BLaER1 (cell line): ENCODE measurements around the gene MINDY4.
A peak's percentile ranks its signal among the peaks of the same experiment; 100 is the strongest.

Experiments
- H3K27ac ChIP-seq: shearing (Covaris generic); formaldehyde crosslinking; 2 replicates; pipeline ENCODE4 v1.8.1; 2022
- H3K27me3 ChIP-seq: shearing (Covaris generic); formaldehyde crosslinking; 2 replicates; pipeline ENCODE4 v1.8.1; 2022
- H3K36me3 ChIP-seq: shearing (Covaris generic); formaldehyde crosslinking; 2 replicates; pipeline ENCODE4 v1.8.1; 2022
- H3K4me1 ChIP-seq: shearing (Covaris generic); formaldehyde crosslinking; 2 replicates; pipeline ENCODE4 v1.8.1; 2022
- H3K4me2 ChIP-seq: shearing (Covaris generic); formaldehyde crosslinking; 2 replicates; pipeline ENCODE4 v1.8.1; 2022
- H3K4me3 ChIP-seq: shearing (Covaris generic); formaldehyde crosslinking; 2 replicates; pipeline ENCODE4 v1.8.1; 2022
- H3K9ac ChIP-seq: shearing (Covaris generic); formaldehyde crosslinking; 2 replicates; pipeline ENCODE4 v1.8.1; 2022
- H3K9me3 ChIP-seq: shearing (Covaris generic); formaldehyde crosslinking; 2 replicates; pipeline ENCODE4 v1.8.1; 2022
- H4K20me1 ChIP-seq: shearing (Covaris generic); formaldehyde crosslinking; 2 replicates; pipeline ENCODE4 v1.8.1; 2022
- Cebpa-rat ChIP-seq: shearing (Covaris generic); IDR thresholded peaks from 2 replicates; pipeline ENCODE4 v1.8.1; 2022

Gene MINDY4

DNA sequence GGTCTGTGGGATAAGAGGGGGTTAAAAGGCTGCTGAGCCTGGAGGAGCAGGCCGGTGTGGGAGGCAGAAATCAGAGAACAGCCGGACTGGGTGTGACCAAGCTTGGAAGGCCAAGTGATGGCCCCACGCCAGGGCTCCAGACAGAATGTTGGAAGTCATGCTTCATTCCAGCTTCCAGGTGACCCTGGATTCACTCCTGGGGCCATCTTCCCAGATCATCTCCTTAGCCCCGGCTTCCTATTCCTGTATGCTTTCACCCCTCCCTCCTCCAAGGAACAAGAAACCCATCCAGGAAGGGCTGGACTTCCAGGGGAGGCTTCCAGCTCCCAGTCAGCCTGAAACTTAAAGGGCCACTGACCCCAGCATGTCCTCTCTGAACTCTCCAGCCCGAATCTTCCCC lies 18.2 kb upstream of the MINDY4 start:
- H4K20me1 ChIP-seq, result no peaks in the 10 kb centered on the region
- no peak overlapping the region for H3K4me3 ChIP-seq
- no peaks in the 10 kb centered on the region for H3K36me3 ChIP-seq
- no peaks in the 10 kb centered on the region for H3K27me3 ChIP-seq
- no peaks in the 10 kb centered on the region for H3K4me1 ChIP-seq
- H3K9me3 ChIP-seq, result peaks cover 10% of the 10 kb centered on the region; the same call in 1 of the 2 replicates
- no peak overlapping the region for H3K4me2 ChIP-seq
- no peak overlapping the region for H3K27ac ChIP-seq
- TF ChIP-seq Cebpa-rat, result no peak
- H3K9ac ChIP-seq, result no peak overlapping the region

DNA sequence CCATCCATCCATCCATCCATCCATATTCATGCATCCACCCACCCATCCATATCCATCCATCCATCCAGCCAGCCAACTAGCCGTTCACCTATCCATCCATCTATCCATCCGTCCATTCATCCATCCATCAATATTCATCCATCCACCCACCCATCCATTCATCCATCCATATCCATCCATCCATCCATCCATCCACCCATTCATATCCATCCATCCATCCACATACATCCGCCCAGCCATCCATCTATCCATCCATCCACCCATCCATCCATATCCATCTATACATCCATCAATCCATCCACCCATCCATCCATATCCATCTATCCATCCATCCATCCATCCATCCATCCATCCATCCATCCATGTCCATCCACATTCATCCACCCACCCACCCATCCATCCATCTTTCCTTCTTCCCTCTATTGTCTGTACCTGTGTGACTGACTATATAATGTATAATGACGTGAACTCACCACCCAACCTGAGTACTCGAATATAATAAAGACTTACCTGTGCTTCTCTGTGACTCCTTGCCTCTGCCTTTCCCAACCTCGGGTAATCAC lies 16.8 kb upstream of the MINDY4 start:
- Histone ChIP-seq H3K36me3 (no peaks in the 10 kb centered on the region), H4K20me1 (no peaks in the 10 kb centered on the region), H3K4me2 (no peak overlapping the region), H3K27ac (no peak overlapping the region), H3K9ac (no peak overlapping the region), H3K27me3 (no peaks in the 10 kb centered on the region), H3K4me1 (no peaks in the 10 kb centered on the region), H3K4me3 (no peak overlapping the region), H3K9me3 (peaks cover 12% of the 10 kb centered on the region; the same call in 1 of the 2 replicates)
- TF ChIP-seq Cebpa-rat, result no peak

DNA sequence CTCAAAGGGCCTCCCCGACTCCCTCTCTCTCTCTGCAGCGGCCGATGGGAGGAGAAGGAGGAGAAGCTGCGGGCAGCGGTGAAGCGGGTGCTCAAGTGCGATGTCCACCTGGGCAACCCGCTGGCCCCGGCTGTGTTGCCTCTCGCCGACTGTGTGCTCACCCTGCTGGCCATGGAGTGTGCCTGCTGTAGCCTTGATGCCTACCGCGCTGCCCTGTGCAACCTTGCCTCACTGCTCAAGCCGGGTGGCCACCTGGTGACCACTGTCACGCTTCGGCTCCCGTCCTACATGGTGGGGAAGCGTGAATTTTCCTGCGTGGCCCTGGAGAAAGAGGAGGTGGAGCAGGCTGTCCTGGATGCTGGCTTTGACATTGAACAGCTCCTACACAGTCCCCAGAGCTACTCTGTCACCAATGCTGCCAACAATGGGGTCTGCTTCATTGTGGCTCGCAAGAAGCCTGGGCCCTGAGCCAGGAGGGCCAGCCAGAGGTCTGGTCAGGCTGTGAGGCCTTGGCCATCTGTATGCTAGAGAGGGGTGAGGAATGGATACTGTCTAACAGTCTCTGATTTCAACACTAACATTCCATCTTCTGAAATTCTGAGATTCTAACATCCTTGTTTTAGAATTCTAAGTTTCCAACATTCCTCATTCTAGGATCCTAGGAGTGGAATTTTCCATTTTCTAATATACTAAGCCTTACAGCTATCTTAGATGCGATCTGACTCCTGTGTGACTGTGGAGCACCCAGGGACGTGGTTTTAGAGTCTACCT lies 15.6 kb upstream of the MINDY4 start:
- H3K9ac ChIP-seq, result no peak overlapping the region
- no peaks in the 10 kb centered on the region for H3K36me3 ChIP-seq
- H3K4me1 ChIP-seq, result no peaks in the 10 kb centered on the region
- H3K9me3 ChIP-seq, result peaks cover 12% of the 10 kb centered on the region; the same call in 1 of the 2 replicates
- H3K27me3 ChIP-seq, result no peaks in the 10 kb centered on the region
- no peak overlapping the region for H3K4me2 ChIP-seq
- H3K27ac ChIP-seq, result no peak overlapping the region
- TF ChIP-seq Cebpa-rat, result no peak
- no peaks in the 10 kb centered on the region for H4K20me1 ChIP-seq
- H3K4me3 ChIP-seq, result no peak overlapping the region

DNA sequence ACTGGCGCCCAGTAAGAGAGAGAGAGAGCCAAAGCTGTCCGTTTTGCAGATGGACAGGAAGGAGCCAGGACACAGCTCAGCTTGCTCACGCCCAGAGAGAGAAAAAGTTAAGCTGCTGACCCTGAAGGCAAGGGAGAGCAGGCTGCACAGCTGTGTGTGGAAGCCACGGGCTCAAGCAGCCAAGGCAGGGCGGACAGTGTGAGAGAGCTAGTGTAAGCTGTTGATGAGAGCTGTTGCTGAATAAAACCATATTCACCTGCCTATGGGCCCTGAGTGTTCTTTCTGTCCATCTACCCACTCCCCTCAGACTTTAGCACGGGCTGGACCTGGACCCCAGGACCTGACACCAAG lies 13.9 kb upstream of the MINDY4 start:
- Histone ChIP-seq H3K4me2 (no peak overlapping the region), H3K9me3 (0 out of 2 replicates have a peak, but pooled peaks cover 8% of the 10 kb centered on the region), H3K36me3 (no peaks in the 10 kb centered on the region), H3K9ac (no peak overlapping the region), H3K27me3 (no peaks in the 10 kb centered on the region), H3K4me3 (no peak overlapping the region), H4K20me1 (no peaks in the 10 kb centered on the region), H3K27ac (no peak overlapping the region), H3K4me1 (no peaks in the 10 kb centered on the region)
- TF ChIP-seq Cebpa-rat, result no peak

DNA sequence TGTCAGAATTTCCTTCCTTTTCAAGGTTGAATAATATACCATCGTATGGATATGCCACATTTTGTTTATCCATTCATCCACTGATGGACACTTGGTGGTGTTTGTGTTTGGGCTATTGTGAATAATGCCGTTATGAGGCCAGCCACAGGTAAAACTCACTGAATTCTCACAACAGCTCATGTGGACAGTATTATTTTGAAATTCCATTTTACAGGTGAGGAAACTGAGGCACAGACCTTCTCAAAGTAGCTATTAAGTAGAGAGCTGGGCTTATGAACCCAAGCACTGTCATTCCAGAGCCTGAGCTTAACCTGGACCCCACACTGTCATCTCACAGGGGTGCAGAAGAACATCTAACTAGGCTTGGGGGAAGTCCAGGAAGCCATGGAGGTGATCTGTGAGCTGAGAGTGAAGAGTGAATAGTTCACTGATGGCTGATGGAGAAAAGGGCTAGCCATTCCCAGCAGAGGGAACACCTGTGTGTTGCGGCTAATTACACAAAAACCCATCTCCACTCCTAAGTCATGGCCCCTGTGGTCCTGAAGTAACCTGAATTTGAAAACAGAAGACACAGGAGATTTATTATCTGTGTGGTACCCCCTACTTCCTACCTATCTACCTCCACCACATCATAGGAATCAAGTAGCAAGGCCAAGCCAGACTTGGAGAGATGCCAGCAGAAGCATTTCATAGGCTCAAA lies 10.6 kb upstream of the MINDY4 start:
- no peak overlapping the region for H3K9ac ChIP-seq
- no peak for TF ChIP-seq Cebpa-rat
- H4K20me1 ChIP-seq, result no peaks in the 10 kb centered on the region
- no peak overlapping the region for H3K27ac ChIP-seq
- H3K36me3 ChIP-seq, result no peaks in the 10 kb centered on the region
- H3K27me3 ChIP-seq, result no peaks in the 10 kb centered on the region
- H3K9me3 ChIP-seq, result 0 out of 2 replicates have a peak, but pooled peaks cover 8% of the 10 kb centered on the region
- H3K4me2 ChIP-seq, result no peak overlapping the region
- peaks cover 15% of the 10 kb centered on the region for H3K4me1 ChIP-seq
- no peak overlapping the region for H3K4me3 ChIP-seq

DNA sequence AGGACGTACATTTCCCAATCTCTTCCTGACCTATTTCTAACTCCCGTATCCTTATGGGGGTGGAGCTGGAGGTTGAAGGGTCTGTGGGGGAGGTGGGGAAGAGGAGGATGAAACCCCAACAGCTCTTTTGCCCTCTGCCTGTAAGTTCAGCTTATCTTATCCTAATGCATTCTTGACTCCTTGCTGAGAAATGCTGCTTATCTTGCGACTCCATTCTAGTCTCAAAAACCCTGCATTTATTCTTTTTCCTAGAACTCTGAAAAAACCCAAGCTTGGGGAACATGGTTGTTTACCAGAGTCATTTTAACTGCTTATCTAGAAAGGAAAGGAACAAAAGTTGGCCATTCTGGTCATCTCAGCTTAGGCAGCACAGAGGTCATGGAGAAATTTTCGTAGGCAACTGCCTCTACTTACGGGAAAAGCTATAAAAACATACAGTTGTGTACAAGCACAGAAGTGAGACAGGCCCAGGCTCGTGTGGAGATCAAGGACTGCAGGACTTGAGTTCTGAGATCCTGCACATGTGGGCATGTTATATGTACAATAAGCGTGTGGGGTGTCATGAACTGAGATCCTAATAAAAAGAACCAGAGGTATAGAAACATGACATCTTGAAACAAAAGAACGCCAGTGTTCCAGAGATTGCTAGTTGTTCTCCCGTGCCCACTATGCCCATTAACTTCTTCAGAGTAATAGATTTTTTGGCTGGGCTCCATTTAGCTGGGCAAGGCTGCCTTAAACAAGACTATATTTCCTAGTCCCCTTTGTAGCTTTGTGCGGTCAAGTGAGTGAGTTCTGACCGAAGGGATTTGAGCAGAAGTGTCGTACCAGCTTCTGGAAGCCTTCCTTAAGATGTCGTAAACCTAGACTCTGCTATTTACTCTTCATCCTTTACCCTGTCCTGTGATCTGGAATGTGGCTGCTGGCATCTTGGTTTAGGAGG lies 9.7 kb upstream of the MINDY4 start:
- H3K27me3 ChIP-seq, result no peaks in the 10 kb centered on the region

DNA sequence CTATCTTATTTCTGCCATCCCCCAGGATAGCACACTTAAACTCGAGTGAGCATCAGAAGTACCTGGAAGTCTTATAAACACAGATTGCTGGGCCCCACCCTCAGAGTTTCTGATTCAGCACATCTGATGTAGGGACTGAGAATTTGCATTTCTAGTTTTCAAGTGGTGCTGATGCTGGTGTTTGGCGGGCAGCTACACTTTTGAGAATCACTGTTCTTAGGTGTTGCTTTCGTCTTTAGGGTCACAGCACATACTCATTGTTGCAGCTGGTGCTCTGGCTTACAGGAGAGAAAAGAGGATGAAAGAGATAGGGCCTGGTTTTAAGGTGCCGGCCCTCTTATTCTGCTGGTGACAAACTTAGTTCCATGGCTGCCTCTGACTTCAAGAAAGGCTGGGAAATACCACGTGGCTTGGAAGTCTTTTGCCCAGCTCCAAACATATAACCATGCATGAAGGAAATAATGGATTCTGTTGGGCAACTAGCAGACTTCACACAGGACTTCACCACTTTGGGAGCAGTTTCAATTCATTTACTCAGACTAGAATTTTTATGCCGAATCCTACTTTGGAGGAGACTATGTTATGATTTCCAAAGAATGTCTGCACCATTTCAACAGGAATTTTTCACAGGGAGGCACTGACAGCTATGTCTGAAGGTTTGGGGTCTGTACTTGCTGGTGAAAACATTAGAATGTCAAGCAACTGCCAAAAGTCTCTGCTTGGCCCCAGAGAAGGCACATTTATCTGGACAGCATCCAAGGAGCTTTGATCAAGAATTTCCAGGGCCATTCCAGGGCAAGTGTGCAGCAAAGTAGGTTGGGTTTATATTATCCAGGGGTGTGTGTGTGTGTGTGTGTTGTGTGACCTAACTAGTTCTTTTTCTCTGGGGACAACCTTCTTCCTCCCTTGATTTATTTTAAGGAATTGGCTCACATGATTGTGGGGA lies 6.9 kb upstream of the MINDY4 start:
- Histone ChIP-seq H3K27me3 (no peaks in the 10 kb centered on the region), H3K4me2 (peak overlapping the region; percentile 41), H3K9me3 (0 out of 2 replicates have a peak, but pooled peaks cover 7% of the 10 kb centered on the region), H3K4me3 (no peak overlapping the region), H3K36me3 (no peaks in the 10 kb centered on the region), H4K20me1 (no peaks in the 10 kb centered on the region), H3K9ac (no peak overlapping the region), H3K4me1 (peaks cover 15% of the 10 kb centered on the region), H3K27ac (no peak overlapping the region)
- no peak for TF ChIP-seq Cebpa-rat

More for the DNA sequence above, 9.7 kb upstream of the MINDY4 start:
- H3K4me3 ChIP-seq, result no peak overlapping the region
- no peak overlapping the region for H3K4me2 ChIP-seq
- H3K9ac ChIP-seq, result no peak overlapping the region
- H3K9me3 ChIP-seq, result 0 out of 2 replicates have a peak, but pooled peaks cover 8% of the 10 kb centered on the region
- H3K27ac ChIP-seq, result no peak overlapping the region
- no peak for TF ChIP-seq Cebpa-rat
- no peaks in the 10 kb centered on the region for H4K20me1 ChIP-seq
- H3K4me1 ChIP-seq, result peaks cover 15% of the 10 kb centered on the region
- no peaks in the 10 kb centered on the region for H3K36me3 ChIP-seq

DNA sequence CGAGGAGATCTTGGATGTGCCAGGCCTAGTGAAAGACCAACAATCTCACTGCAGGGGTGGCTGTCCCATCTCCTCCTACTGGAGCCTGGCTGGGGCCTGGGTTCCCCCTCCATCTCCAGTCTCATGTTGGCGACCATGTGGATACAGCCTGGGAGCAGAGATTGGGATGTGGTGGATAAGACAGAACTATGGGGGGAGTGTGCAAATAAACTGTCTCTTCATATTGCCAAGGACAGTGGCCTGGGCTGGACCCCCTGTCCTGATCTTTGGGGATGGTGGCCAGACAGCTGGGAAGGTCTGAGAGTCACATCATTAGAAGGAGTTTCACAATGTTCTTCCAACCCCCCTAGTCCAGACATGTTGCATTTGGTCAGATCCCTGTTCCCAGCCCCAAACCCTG lies 5.8 kb upstream of the MINDY4 start:
- Histone ChIP-seq H3K4me1 (peaks cover 15% of the 10 kb centered on the region), H3K36me3 (no peaks in the 10 kb centered on the region), H3K27ac (no peak overlapping the region), H3K4me2 (peak overlapping the region; percentile 41; the same call in 1 of the 2 replicates), H3K9ac (no peak overlapping the region), H3K4me3 (no peak overlapping the region), H3K9me3 (no peaks in the 10 kb centered on the region), H4K20me1 (no peaks in the 10 kb centered on the region), H3K27me3 (no peaks in the 10 kb centered on the region)
- TF ChIP-seq Cebpa-rat, result no peak
